Skeletal muscle satellite cell (primary cell): Measurements from ENCODE around the gene ESR1.
"Not testable (repeated sequence)": the region's sequence is repeated elsewhere in the genome, so short reads cannot be mapped to it uniquely, and the experiment has no call there.

ENCODE experiments used
- H3K27me3 ChIP-seq: 2 replicates; pipeline ENCODE4 v1.7.0; 2013; ENCODE audit warnings: low read length; ENCODE audit not compliant: control insufficient read depth, insufficient read depth
- H3K36me3 ChIP-seq: 2 replicates; pipeline ENCODE4 v1.7.0; 2013; ENCODE audit warnings: mild to moderate bottlenecking, control low read depth, low read length; ENCODE audit not compliant: insufficient read depth
- H3K4me1 ChIP-seq: 2 replicates; pipeline ENCODE4 v1.7.0; 2013; ENCODE audit warnings: low read length; ENCODE audit not compliant: control insufficient read depth, insufficient read depth
- H3K4me2 ChIP-seq: 2 replicates; pipeline ENCODE4 v1.7.0; 2013; ENCODE audit warnings: mild to moderate bottlenecking, low read length
- H3K4me3 ChIP-seq: 2 replicates; pipeline ENCODE4 v1.7.0; 2013; ENCODE audit warnings: low read length
- H3K9ac ChIP-seq: 2 replicates; pipeline ENCODE4 v1.7.0; 2013; ENCODE audit warnings: mild to moderate bottlenecking, low read depth, low read length, moderate library complexity
- H3K9me3 ChIP-seq: replicated peaks from 2 replicates; pipeline ENCODE4 v1.7.0; 2013; ENCODE audit warnings: mild to moderate bottlenecking, control low read depth, low read length

The ESR1 gene

GRCh38 chr6:151899796-151900195, 92.3 kb downstream of the ESR1 start:
- H3K9ac ChIP-seq, H3K36me3 ChIP-seq, H3K9me3 ChIP-seq, H3K27me3 ChIP-seq, H3K4me1 ChIP-seq, H3K4me2 ChIP-seq, H3K4me3 ChIP-seq: not testable (repeated sequence)

GRCh38 chr6:151900256-151900655, 92.8 kb downstream of the ESR1 start:
- H3K9ac ChIP-seq: no peak overlapping the region
- no peak overlapping the region for H3K4me3 ChIP-seq
- H3K4me1 ChIP-seq: no peaks in the 10 kb centered on the region
- H3K36me3 ChIP-seq: no peaks in the 10 kb centered on the region
- no peaks in the 10 kb centered on the region for H3K9me3 ChIP-seq
- H3K27me3 ChIP-seq: no peaks in the 10 kb centered on the region
- H3K4me2 ChIP-seq: no peak overlapping the region

- no peak overlapping the region for H3K4me2 ChIP-seq
- no peak overlapping the region for H3K9ac ChIP-seq
- no peaks in the 10 kb centered on the region for H3K4me1 ChIP-seq
- H3K4me3 ChIP-seq: no peak overlapping the region
- no peaks in the 10 kb centered on the region for H3K9me3 ChIP-seq
- no peaks in the 10 kb centered on the region for H3K36me3 ChIP-seq
- H3K27me3 ChIP-seq: no peaks in the 10 kb centered on the region
These were observed 93.5 kb downstream of the ESR1 start for GRCh38 chr6:151901009-151901411.

GRCh38 chr6:151904631-151905030, 97.1 kb downstream of the ESR1 start:
- H3K4me1 ChIP-seq: peaks cover 9% of the 10 kb centered on the region
- no peak overlapping the region for H3K4me2 ChIP-seq
- no peaks in the 10 kb centered on the region for H3K36me3 ChIP-seq
- no peak overlapping the region for H3K4me3 ChIP-seq
- H3K27me3 ChIP-seq: no peaks in the 10 kb centered on the region
- H3K9ac ChIP-seq: no peak overlapping the region
- no peaks in the 10 kb centered on the region for H3K9me3 ChIP-seq

- H3K36me3 ChIP-seq: no peaks in the 10 kb centered on the region
- no peak overlapping the region for H3K4me2 ChIP-seq
- H3K27me3 ChIP-seq: no peaks in the 10 kb centered on the region
- H3K9me3 ChIP-seq: no peaks in the 10 kb centered on the region
- H3K4me3 ChIP-seq: no peak overlapping the region
- peaks cover 9% of the 10 kb centered on the region for H3K4me1 ChIP-seq
- no peak overlapping the region for H3K9ac ChIP-seq
These were observed 97.6 kb downstream of the ESR1 start for GRCh38 chr6:151905072-151905471.

DNA sequence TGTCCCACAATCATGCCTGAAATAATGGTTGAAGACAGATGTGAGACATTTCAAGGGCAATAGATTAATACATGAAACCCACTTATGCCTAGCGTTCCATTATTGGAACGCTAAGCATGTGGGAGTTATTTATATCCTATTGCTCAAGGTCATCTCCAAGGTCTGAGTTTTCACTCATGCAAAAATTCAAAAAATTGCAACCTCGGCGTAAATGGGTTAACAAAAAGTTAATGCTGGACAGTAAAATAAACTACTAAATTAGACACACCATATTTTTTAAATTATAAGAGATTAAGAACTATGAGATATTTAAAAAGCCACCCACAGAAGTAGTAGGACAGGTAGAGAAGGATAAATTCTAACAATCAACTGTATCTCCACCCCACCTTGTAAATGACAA, 98.4 kb downstream of the ESR1 start:
- Histone ChIP-seq H3K4me1 (peaks cover 9% of the 10 kb centered on the region), H3K4me2 (no peak overlapping the region), H3K36me3 (no peaks in the 10 kb centered on the region), H3K9me3 (no peaks in the 10 kb centered on the region), H3K27me3 (no peaks in the 10 kb centered on the region), H3K9ac (no peak overlapping the region), H3K4me3 (no peak overlapping the region)

DNA sequence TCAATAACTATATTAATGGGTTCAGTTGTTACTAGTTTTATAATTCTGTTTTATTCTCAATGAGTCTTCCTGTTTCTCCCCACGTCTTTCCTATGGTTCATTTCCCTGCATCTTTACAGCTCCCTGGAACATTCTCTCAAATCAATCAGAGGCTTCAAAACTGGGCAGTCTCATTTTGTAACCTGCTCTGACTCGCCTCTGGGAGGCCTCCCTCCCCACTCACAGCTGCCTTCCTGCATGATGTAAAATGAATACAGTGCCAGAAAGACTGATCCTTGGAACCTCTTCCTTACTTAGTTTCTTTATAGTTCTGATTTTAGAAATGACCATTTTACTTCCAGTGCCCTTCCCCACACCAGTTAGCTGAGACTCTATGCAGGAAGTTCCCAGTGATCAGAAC, 103.9 kb downstream of the ESR1 start:
- Histone ChIP-seq H3K9me3 (no peaks in the 10 kb centered on the region), H3K9ac (no peak overlapping the region), H3K27me3 (no peaks in the 10 kb centered on the region), H3K4me1 (peaks cover 34% of the 10 kb centered on the region), H3K36me3 (no peaks in the 10 kb centered on the region), H3K4me3 (no peak overlapping the region), H3K4me2 (no peak overlapping the region)

GRCh38 chr6:151914484-151914883, 107.0 kb downstream of the ESR1 start:
- no peaks in the 10 kb centered on the region for H3K36me3 ChIP-seq
- H3K27me3 ChIP-seq: no peaks in the 10 kb centered on the region
- no peak overlapping the region for H3K4me2 ChIP-seq
- H3K4me3 ChIP-seq: no peak overlapping the region
- no peak overlapping the region for H3K9ac ChIP-seq
- peaks cover 45% of the 10 kb centered on the region for H3K4me1 ChIP-seq
- no peaks in the 10 kb centered on the region for H3K9me3 ChIP-seq

DNA sequence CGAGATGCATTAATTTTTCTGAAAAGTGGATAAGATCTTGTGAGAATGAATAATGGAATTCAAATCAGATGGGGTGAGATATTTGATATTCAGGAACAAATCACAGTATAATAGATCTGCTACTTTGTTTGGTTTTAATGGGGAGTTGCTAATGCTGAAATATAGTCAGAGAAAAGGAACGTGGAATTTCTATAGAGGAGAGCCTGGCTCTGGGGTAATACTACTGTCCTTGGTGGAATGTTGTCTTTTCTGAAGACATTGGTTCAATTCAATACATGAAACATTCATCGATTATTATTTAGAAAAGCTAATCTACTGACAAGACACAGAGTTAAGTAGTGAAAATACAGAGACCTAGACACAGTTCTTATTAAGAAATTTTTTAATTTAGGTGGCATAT, 108.6 kb downstream of the ESR1 start:
- H3K4me1 ChIP-seq: peaks cover 45% of the 10 kb centered on the region
- H3K27me3 ChIP-seq: no peaks in the 10 kb centered on the region
- H3K36me3 ChIP-seq: no peaks in the 10 kb centered on the region
- H3K9ac ChIP-seq: peak overlapping the region; percentile 36
- no peak overlapping the region for H3K4me3 ChIP-seq
- H3K4me2 ChIP-seq: peak overlapping the region; percentile 50
- no peaks in the 10 kb centered on the region for H3K9me3 ChIP-seq

DNA sequence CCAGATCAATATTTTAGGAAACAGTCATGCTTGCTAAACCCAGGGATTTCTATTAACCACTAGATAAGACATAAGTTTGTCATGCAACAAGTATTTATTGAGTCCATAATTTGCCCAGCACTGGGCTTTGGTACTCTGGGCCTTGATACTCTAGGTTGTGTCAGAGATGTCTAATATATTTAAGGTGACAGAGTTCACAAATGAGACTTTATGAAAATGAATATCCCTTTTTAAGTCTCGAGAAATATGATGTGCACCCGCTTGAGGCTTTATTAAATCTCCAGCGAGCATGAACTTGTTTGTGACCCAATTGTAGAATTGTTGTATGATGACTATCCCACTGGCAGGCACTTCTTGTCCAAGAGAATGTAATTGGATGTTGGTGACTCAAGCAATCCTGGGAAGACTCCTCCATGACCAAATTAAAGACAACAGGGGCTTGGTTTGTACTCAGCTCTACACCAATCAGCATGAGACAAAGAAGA, 109.2 kb downstream of the ESR1 start:
- H3K36me3 ChIP-seq: no peaks in the 10 kb centered on the region
- H3K9me3 ChIP-seq: no peaks in the 10 kb centered on the region
- no peak overlapping the region for H3K4me3 ChIP-seq
- H3K9ac ChIP-seq: peak overlapping the region; percentile 36
- peak overlapping the region; percentile 50 for H3K4me2 ChIP-seq
- H3K27me3 ChIP-seq: no peaks in the 10 kb centered on the region
- peaks cover 45% of the 10 kb centered on the region for H3K4me1 ChIP-seq

DNA sequence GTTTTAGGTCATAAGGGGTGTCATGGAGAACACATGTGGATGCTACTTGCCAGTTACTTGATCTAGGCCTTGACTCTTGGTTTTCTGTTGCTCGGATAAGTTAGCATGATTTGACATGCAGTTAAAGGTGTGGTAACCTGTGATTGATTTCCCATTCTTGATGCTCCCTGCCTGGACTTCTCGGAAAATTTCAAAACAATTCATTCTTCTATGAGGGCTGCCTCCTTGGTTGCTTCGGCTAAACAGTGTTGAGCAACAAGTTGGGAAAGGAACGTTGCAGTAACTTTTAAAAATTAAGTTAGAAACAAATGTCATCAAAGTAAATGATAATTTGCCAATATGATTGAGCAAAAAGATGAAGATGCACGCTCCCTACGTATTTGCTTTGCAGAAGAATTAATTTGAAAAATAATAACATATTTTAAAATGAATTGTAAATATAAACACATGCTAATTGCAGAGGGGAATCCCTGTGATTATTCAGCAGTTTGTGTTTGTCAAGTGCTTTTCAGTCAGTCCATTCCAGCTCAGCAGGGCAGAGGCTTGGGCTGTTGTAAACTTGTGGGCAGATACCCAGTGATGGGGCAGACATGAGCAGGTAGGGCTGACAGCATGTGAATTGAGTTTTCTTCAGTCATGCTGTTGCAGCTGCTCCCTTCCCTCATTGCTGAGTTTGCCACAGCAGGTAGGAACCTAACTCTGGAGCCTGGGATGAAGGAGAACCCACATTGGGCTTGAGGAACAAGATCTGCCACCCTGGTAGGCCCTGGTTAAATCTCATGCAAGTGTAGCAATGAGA, 110.2 kb downstream of the ESR1 start:
- no peaks in the 10 kb centered on the region for H3K27me3 ChIP-seq
- no peaks in the 10 kb centered on the region for H3K36me3 ChIP-seq
- H3K4me3 ChIP-seq: no peak overlapping the region
- peaks cover 45% of the 10 kb centered on the region for H3K4me1 ChIP-seq
- no peaks in the 10 kb centered on the region for H3K9me3 ChIP-seq
- H3K4me2 ChIP-seq: peak overlapping the region; percentile 50
- H3K9ac ChIP-seq: peak overlapping the region; percentile 55

GRCh38 chr6:151940307-151940706, 132.8 kb downstream of the ESR1 start:
- no peak overlapping the region for H3K4me3 ChIP-seq
- no peaks in the 10 kb centered on the region for H3K4me1 ChIP-seq
- H3K36me3 ChIP-seq: no peaks in the 10 kb centered on the region
- H3K9ac ChIP-seq: no peak overlapping the region
- no peak overlapping the region for H3K4me2 ChIP-seq
- no peaks in the 10 kb centered on the region for H3K27me3 ChIP-seq
- no peaks in the 10 kb centered on the region for H3K9me3 ChIP-seq
